HK-2 (cell line): ENCODE data around the gene HNRNPF.
A peak's percentile ranks its signal among the peaks of the same experiment; 100 is the strongest.

Experiments
- DNase-seq: peaks from one replicate; pipeline ENCODE4 v3.0.0-alpha.2; 2018; ENCODE audit not compliant: unreplicated experiment

HNRNPF gene

GRCh38 chr10:43421519-43421918 lies 12.5 kb upstream of the HNRNPF start:
- DNase-seq, result no peak

- no peak for DNase-seq
These were observed 12.2 kb upstream of the HNRNPF start for GRCh38 chr10:43421201-43421507.

DNA sequence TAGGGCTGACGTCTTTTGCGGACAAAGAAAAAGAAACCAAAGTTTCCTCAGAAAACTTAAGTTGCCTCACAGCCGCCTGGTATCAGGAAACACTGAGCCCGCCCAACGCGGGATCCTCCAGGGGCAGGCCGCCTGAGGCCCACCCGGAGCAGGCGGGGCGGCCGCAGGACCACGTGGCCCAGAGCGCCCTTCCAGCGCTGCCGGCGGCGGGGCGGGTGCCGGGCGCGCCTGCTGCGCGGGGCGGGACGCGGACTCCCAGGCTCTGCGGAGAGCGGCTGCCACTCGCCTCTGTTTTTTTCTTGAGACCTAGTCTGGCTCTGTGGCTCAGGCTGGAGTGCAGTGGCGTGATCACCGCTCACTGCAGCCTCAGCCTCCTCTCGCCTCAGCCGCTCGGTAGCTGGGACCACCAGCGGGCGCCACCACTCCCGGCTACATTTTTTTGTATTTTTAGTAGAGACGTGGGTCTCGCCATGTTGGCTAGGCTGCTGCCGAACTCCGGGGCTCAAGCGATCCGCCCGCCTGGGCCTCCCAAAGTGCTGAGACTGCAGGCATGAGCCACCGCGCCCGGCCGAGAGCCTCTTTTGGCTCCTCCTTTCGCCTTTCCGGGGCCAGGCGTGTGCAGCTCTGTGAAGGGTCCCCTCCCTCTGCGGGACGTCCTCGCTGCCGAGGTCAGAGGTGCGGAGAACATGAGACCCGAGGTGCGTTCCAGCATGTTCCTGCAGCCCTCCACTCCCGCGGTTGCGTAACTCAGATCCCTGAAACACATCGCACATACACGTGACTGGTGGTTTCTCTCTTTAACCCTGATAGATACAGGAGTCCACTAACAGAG lies 11.6 kb upstream of the HNRNPF start:
- peak; percentile 91 for DNase-seq

- DNase-seq, result no peak
These were observed 11.0 kb upstream of the HNRNPF start for GRCh38 chr10:43419997-43420368.

GRCh38 chr10:43417950-43418768 lies 9.2 kb upstream of the HNRNPF start:
- DNase-seq, result no peak

- no peak for DNase-seq
These were observed 6.6 kb upstream of the HNRNPF start for GRCh38 chr10:43415544-43415943.

GRCh38 chr10:43411536-43411935 lies 2.5 kb upstream of the HNRNPF start:
- DNase-seq, result no peak

DNA sequence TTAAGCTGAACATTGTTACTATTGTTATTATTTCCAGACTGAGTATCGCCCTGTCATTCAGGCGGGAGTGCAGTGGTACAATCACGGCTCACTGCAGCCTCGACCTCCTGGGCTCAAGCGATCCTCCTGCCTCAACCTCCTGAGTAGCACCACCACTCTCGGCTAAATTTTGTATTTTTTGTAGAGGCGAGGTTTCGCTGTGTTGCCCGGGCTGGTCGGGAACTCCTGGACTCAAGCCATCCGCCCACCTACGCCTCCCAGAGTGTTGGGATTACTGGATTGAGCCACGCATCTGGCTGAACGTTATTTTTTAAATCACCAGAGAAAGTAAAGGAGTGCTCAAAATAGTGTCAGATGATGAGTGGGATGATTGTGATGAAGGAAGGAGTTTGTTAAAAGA lies 1.4 kb upstream of the HNRNPF start:
- DNase-seq, result no peak

DNA sequence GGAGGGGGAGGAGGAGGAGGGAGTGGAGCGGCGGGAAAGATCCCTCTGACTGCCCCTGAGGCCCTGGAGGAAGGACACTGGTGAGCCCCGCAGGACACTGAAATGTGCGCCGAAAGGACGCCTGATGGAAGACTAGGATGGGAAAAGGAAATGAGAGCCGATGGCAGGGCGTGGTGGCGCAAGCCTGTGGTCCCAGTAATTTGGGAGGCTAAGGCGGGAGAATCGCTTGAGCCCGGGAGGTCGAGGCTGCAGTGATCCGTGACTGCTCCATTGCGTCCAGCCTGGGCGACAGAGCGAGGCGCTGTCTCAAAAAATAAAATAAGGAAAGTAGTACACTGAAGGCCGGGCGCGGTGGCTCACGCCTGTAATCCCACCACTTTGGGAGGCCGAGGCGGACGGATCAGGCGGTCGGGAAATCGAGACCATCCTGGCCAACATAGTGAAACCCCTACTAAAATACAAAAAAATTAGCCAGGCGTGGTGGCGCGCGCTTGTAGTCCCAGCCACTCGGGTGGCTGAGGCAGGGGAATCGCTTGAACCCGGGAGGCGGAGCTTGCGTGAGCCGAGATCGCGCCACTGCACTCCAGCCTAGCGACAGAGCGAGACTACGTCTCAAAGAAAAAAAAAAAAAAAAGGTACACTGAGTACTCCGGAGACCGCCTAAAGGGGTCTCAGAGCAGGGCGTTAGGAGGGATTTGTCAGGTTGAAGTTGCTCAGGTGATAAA lies 561 bp upstream of the HNRNPF start:
- DNase-seq, result no peak

- DNase-seq, result no peak
These were observed 666 bp downstream of the HNRNPF start for GRCh38 chr10:43408331-43408709.

DNA sequence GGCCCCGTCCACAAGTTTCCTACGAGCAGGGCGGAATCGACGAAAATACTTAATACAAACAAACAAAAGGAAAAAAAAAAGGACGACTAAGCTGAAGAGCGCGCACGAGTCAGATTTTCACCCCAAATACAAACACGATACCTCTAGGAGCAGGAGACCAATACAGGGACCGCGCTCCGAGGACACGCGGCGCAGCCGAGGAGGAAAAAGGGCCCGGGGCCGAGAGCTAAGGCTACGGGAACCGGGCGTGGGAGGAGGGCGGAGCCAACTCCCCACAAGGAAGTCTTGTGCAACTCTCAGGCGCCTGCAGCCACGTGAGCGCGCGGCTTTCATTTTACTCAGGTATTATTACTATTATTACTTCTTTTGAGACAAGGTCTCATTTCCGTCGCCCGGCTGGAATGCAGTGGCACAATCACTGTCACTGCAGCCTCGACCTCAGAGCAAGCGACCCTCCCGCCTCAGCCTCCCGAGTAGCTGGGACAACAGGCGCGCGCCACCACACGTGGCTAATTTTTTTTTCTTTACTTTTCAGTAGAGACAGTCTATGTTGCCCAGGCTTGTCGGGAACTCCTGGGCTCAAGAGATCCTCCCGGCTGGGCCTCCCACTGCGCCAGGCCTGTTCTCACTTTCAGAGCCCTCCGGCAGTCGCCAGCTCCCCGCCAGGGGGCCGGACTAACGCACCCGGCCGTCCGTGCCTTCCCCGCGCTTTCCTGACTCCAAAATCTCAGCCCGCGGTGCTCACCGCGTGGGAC lies 1.2 kb downstream of the HNRNPF start:
- DNase-seq, result peak; percentile 90

- peak; percentile 68 for DNase-seq
These were observed 1.8 kb downstream of the HNRNPF start for GRCh38 chr10:43407148-43407575.

DNA sequence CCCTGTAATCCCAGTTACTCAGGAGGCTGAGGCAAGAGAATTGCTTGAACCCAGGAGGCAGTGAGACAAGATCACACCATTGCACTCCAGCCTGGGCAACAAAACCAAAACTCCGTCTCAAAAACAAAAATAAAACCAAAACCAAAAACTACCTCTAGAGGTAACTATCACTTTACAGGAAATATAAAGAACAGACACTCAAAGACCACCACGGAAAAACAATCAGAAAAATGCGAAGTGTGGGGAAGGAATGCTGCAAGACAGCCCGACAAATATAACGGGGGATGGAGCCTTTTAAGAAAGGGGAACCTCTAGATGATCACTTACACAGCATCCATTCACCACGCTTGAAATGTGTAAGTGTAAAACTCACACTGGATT lies 4.3 kb downstream of the HNRNPF start:
- no peak for DNase-seq

DNA sequence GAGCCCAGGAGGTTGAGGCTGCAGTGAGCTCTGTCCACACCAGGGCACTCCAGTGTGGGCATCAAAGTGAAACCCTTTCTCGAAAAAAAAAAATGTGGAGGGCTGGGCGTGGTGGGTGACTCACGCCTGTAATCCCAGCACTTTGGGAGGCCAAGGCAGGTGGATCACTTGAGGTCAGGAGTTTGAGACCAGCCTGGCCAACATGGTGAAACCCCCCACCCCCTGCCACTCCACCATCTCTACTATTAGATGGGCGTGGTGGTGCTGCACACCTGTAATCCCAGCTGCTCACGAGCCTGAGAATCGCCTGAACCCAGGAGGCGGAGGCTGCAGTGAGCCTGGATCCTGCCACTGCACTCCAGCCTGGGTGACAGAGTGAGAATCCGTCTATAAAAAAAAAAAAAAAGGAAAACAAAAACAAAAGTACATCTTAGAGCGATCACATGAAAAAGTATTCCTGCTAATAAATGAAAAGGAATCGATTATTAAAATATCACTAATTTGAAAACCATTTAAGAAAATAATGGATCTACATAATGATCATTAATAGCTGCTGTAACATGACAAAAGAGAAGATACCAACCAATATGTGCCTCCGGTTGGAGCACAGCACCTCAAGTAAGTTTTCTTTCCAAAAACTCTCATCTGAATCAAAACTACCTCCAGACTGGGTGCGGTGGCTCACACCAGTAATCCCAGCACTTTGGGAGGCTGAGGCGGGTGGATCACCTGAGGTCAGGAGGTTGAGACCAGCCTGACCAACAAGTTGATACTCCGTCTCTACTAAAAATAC lies 4.9 kb downstream of the HNRNPF start:
- DNase-seq, result no peak

GRCh38 chr10:43402880-43403452 lies 6.0 kb downstream of the HNRNPF start:
- DNase-seq, result no peak

GRCh38 chr10:43402176-43402575 lies 6.8 kb downstream of the HNRNPF start:
- no peak for DNase-seq

GRCh38 chr10:43401627-43402026 lies 7.4 kb downstream of the HNRNPF start:
- DNase-seq, result no peak

GRCh38 chr10:43399320-43400310 lies 9.4 kb downstream of the HNRNPF start:
- DNase-seq, result no peak

DNA sequence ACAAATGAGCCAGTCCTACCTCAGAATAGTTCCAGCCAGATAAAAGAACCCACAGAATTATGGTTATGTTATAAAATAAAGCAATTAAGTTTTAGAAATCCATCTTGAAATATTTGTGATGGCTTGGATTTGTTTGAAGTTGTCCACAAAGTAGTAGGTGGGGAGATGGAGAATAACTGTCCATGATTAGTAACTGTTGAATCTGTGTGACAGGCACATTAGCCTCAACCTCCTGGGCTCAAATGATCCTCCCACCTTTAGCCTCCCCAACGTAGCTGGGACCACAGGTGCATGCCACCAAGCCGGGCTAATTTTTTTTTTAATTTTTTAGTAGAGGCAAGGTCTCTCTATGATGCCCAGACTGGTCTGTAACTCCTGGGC lies 10.1 kb downstream of the HNRNPF start:
- DNase-seq, result no peak
